H1 (cell line): ENCODE results near the gene ITGAE. TPM values are rescaled to one million over a fixed set of nuclear protein-coding genes. Genes with fewer than 3 reads are reported as not detected.

Source experiments
- CTCF ChIA-PET: fragments of 300-600 bp; sonication (Branson Sonifier 250); formaldehyde crosslinking; loops from one replicate; lab custom pipeline; 2021; ENCODE audit not compliant: partially characterized antibody; lab: Charles Lee
- POLR2A ChIA-PET: fragments of 300-600 bp; sonication (Branson Sonifier 250); formaldehyde crosslinking; loops from one replicate; lab custom pipeline; 2021; ENCODE audit warnings: inconsistent platforms; ENCODE audit not compliant: partially characterized antibody; lab: Charles Lee
- DNase-seq, 2 experiments: peaks; one replicate each; pipeline versions ENCODE4 v3.0.0 to v3.0.0-alpha.2; 2010 to 2022; ENCODE audit warnings: low spot score in 2 of 2, low read depth in 1 of 2, mixed read lengths in 1 of 2
- FAIRE-seq: peaks from 2 replicates; lab custom pipeline; 2011; peaks lifted over from hg19 to GRCh38; lab: Jason Lieb, UNC
- H2AFZ ChIP-seq: 2 replicates; pipeline ENCODE4 v1.8.1; 2012; ENCODE audit warnings: low read length, inconsistent platforms
- H2AK5ac ChIP-seq: 2 replicates; pipeline ENCODE4 v1.6.1; 2013; ENCODE audit warnings: low read depth, low read length
- H2BK120ac ChIP-seq: replicated peaks from 2 replicates; pipeline ENCODE3; 2013; ENCODE audit warnings: low read depth, low read length, inconsistent platforms
- H2BK12ac ChIP-seq: 2 replicates; pipeline ENCODE4 v1.6.1; 2013; ENCODE audit warnings: low read depth, low read length
- H2BK15ac ChIP-seq: 2 replicates; pipeline ENCODE4 v1.6.1; 2013; ENCODE audit warnings: low read length
- H2BK20ac ChIP-seq: 2 replicates; pipeline ENCODE4 v1.6.1; 2013; ENCODE audit warnings: low read length
- H2BK5ac ChIP-seq: 2 replicates; pipeline ENCODE4 v1.6.1; 2013; ENCODE audit warnings: low read depth, low read length
- H3K14ac ChIP-seq: 2 replicates; pipeline ENCODE4 v1.6.1; 2013; ENCODE audit warnings: inconsistent platforms; ENCODE audit not compliant: insufficient read length
- H3K18ac ChIP-seq: 2 replicates; pipeline ENCODE4 v1.6.1; 2013; ENCODE audit warnings: low read length; ENCODE audit errors: extremely low read depth
- H3K23ac ChIP-seq: 2 replicates; pipeline ENCODE4 v1.6.1; 2013; ENCODE audit warnings: inconsistent platforms; ENCODE audit not compliant: insufficient read length
- H3K23me2 ChIP-seq: 2 replicates; pipeline ENCODE4 v1.6.1; 2013; ENCODE audit warnings: low read depth, low read length
- H3K27ac ChIP-seq: 2 replicates; pipeline ENCODE4 v1.6.1; 2011; ENCODE audit warnings: low read depth, low read length, inconsistent platforms
- H3K27me3 ChIP-seq, 4 experiments: replicated peaks in 1 of 4; 1 replicate in 1 of 4; 2 replicates in 3 of 4; pipeline versions ENCODE4 v1.6.1 to v1.8.1; 2011 to 2013; ENCODE audit warnings: low read length in 3 of 4, mild to moderate bottlenecking in 3 of 4, inconsistent platforms in 2 of 4, mixed read lengths in 2 of 4, moderate library complexity in 1 of 4; ENCODE audit not compliant: control insufficient read depth in 3 of 4, insufficient read depth in 3 of 4; ENCODE audit errors: extremely low read depth in 1 of 4
- H3K36me3 ChIP-seq, 4 experiments: 2 replicates each; pipeline versions ENCODE4 v1.6.1 to v1.8.1; 2011 to 2013; ENCODE audit warnings: mild to moderate bottlenecking in 4 of 4, low read length in 3 of 4, moderate library complexity in 2 of 4, control low read depth in 1 of 4, inconsistent platforms in 1 of 4; ENCODE audit not compliant: insufficient read depth in 4 of 4, control insufficient read depth in 2 of 4
- H3K4ac ChIP-seq: replicated peaks from 2 replicates; pipeline ENCODE3; 2013; ENCODE audit warnings: low read length, low read depth, mixed read lengths, inconsistent platforms; ENCODE audit not compliant: insufficient read length
- H3K4me1 ChIP-seq, 4 experiments: replicated peaks in 1 of 4; 1 replicate in 1 of 4; 2 replicates in 3 of 4; pipeline versions ENCODE4 v1.6.1 to v1.8.1; 2011 to 2013; ENCODE audit warnings: low read length in 3 of 4, inconsistent platforms in 2 of 4, mixed read lengths in 1 of 4; ENCODE audit not compliant: insufficient read depth in 4 of 4, control insufficient read depth in 3 of 4
- H3K4me2 ChIP-seq, 2 experiments: 2 replicates each; pipeline versions ENCODE4 v1.6.1 to v1.8.1; 2011 to 2013; ENCODE audit warnings: low read depth in 2 of 2, low read length in 2 of 2, control low read depth in 1 of 2, inconsistent platforms in 1 of 2, mild to moderate bottlenecking in 1 of 2; ENCODE audit not compliant: insufficient read depth in 1 of 2
- H3K4me3 ChIP-seq, 4 experiments: fragments of 200-600, 300-600 bp in 1 of 4; sonication (generic), shearing (Covaris generic), sonication (Bioruptor Twin) in 1 of 4; 2 replicates each; pipeline versions ENCODE4 v1.5.1 to v1.8.1; 2011 to 2016; ENCODE audit warnings: low read length in 4 of 4, low read depth in 3 of 4, control low read depth in 2 of 4, inconsistent platforms in 2 of 4, mild to moderate bottlenecking in 2 of 4, mixed read lengths in 1 of 4, moderate library complexity in 1 of 4; ENCODE audit not compliant: insufficient read depth in 2 of 4; ENCODE audit errors: extremely low read depth in 1 of 4
- H3K56ac ChIP-seq: replicated peaks from 2 replicates; pipeline ENCODE3; 2013; ENCODE audit warnings: low read depth, mild to moderate bottlenecking, mixed read lengths, low read length, inconsistent platforms; ENCODE audit not compliant: insufficient read length
- H3K79me1 ChIP-seq: 2 replicates; pipeline ENCODE4 v1.6.1; 2013; ENCODE audit warnings: low read depth, low read length, control low read depth
- H3K79me2 ChIP-seq, 2 experiments: 2 replicates each; pipeline versions ENCODE4 v1.6.1 to v1.8.1; 2012 to 2013; ENCODE audit warnings: low read length in 2 of 2, mild to moderate bottlenecking in 2 of 2, inconsistent platforms in 1 of 2; ENCODE audit not compliant: insufficient read depth in 2 of 2, control insufficient read depth in 1 of 2
- H3K9ac ChIP-seq, 4 experiments: replicated peaks in 1 of 4; 1 replicate in 1 of 4; 2 replicates in 3 of 4; pipeline versions ENCODE4 v1.6.1 to v1.8.1; 2011 to 2013; ENCODE audit warnings: low read depth in 3 of 4, low read length in 3 of 4, control low read depth in 2 of 4, mild to moderate bottlenecking in 2 of 4, moderate library complexity in 2 of 4, inconsistent platforms in 1 of 4; ENCODE audit errors: extremely low read depth in 1 of 4
- H3K9me3 ChIP-seq, 2 experiments: 2 replicates each; pipeline versions ENCODE4 v1.6.1 to v1.8.1; 2012 to 2013; ENCODE audit warnings: mild to moderate bottlenecking in 2 of 2, moderate library complexity in 2 of 2, control low read depth in 1 of 2, inconsistent platforms in 1 of 2, low read depth in 1 of 2, low read length in 1 of 2, mixed read lengths in 1 of 2; ENCODE audit not compliant: insufficient read depth in 2 of 2
- H4K20me1 ChIP-seq, 2 experiments: replicated peaks in 1 of 2; 2 replicates each; pipeline versions ENCODE3 to v1.8.1; 2011 to 2013; ENCODE audit warnings: inconsistent platforms in 2 of 2, low read length in 2 of 2, mild to moderate bottlenecking in 1 of 2; ENCODE audit not compliant: insufficient read depth in 2 of 2, control insufficient read depth in 1 of 2
- H4K5ac ChIP-seq: 2 replicates; pipeline ENCODE4 v1.6.1; 2013; ENCODE audit warnings: low read length, low read depth, mixed read lengths, inconsistent platforms; ENCODE audit not compliant: insufficient read length
- H4K8ac ChIP-seq: 2 replicates; pipeline ENCODE4 v1.8.0; 2013; ENCODE audit warnings: mild to moderate bottlenecking, moderate library complexity, low read length, inconsistent platforms; ENCODE audit not compliant: insufficient read depth; ENCODE audit errors: extremely low read depth
- H4K91ac ChIP-seq: replicated peaks from 2 replicates; pipeline ENCODE3; 2013; ENCODE audit warnings: low read length, mixed read lengths, inconsistent platforms; ENCODE audit not compliant: insufficient read length
- BACH1 ChIP-seq: IDR thresholded peaks from 2 replicates; pipeline ENCODE4 v1.6.1; 2012; ENCODE audit warnings: low read length, improper control_type of control experiment
- KDM1A ChIP-seq: fragments of 200-600, 300-600 bp; sonication (generic); IDR thresholded peaks from 2 replicates; pipeline ENCODE4 v1.7.1; 2016; ENCODE audit warnings: mild to moderate bottlenecking, low read length, borderline replicate concordance
- KDM4A ChIP-seq: IDR thresholded peaks from one replicate; pipeline ENCODE4 v1.7.1; 2012; ENCODE audit warnings: low read depth, mild to moderate bottlenecking, moderate library complexity, low read length, inconsistent platforms; ENCODE audit not compliant: severe bottlenecking
- PHF8 ChIP-seq: fragments of 200-600 bp; sonication (generic); conservative IDR thresholded peaks from 2 replicates; pipeline ENCODE4 v1.7.1; 2012; ENCODE audit warnings: low read depth, mild to moderate bottlenecking, inconsistent platforms, low read length, moderate library complexity
- POU5F1 ChIP-seq: IDR thresholded peaks from 2 replicates; pipeline ENCODE4 v1.6.1; 2011; ENCODE audit warnings: low read depth, mild to moderate bottlenecking, low read length, moderate library complexity
- SP4 ChIP-seq: IDR thresholded peaks from 2 replicates; pipeline ENCODE4 v1.6.1; 2012; ENCODE audit warnings: low read length, inconsistent platforms
- TEAD4 ChIP-seq: IDR thresholded peaks from 2 replicates; pipeline ENCODE4 v1.6.1; 2012; ENCODE audit warnings: low read depth, low read length, inconsistent platforms, mixed read lengths
- WGBS, 2 experiments: shearing (Covaris generic) in 1 of 2; methylation state at CpG; one replicate each; pipeline versions ENCODE4 v1.1.6 to v1.1.7; 2013 to 2015; ENCODE audit warnings: low lambda C conversion rate in 2 of 2, mixed read lengths in 2 of 2, inconsistent platforms in 1 of 2, low coverage in 1 of 2, missing lambda C conversion rate in 1 of 2; ENCODE audit not compliant: insufficient replicate concordance in 2 of 2, insufficient coverage in 1 of 2, insufficient read length in 1 of 2; ENCODE audit errors: extremely low coverage in 1 of 2, missing lambda C conversion rate in 1 of 2; 5-methylcytosine and 5-hydroxymethylcytosine counted together
- polyA plus RNA-seq, 7 experiments: library from polyadenylated mRNA; depleted of rRNA in 3 of 7; stranded (reverse) in 5 of 7; unstranded in 2 of 7; fragments of >200 nt in 5 of 7; fragments of 200-250 nt in 2 of 7; gene quantifications; 1 replicate in 5 of 7; 2 replicates in 1 of 7; 4 replicates in 1 of 7; pipeline versions ENCODE4 v1.2.1 to v1.2.3, GENCODE V29; 2011 to 2013; ENCODE audit warnings: missing spikeins in 2 of 7, mixed read lengths in 2 of 7
- total RNA-seq: library from RNA; stranded (reverse); fragmentation: NEBNext Ultra II Directional; extraction: Animal tissue kit (Norgen Biotek cat#: 25700); gene quantifications from 2 replicates; pipeline ENCODE4 v1.2.1, GENCODE V29; 2021
- TF ChIP-seq, protein P1 (sequence below): IDR thresholded peaks from 2 replicates; pipeline ENCODE4 v1.6.1; 2012; ENCODE audit warnings: inconsistent platforms
- TF ChIP-seq, protein P2 (sequence below): IDR thresholded peaks from 2 replicates; pipeline ENCODE4 v1.6.1; 2012; ENCODE audit warnings: inconsistent platforms

The ITGAE gene
- total and polyA plus RNA-seq, 2 of the 8 experiments (the other 6 are each of a cell fraction or from before 2014, with no cell fraction given), result 23.2 to 43.1 TPM

DNA sequence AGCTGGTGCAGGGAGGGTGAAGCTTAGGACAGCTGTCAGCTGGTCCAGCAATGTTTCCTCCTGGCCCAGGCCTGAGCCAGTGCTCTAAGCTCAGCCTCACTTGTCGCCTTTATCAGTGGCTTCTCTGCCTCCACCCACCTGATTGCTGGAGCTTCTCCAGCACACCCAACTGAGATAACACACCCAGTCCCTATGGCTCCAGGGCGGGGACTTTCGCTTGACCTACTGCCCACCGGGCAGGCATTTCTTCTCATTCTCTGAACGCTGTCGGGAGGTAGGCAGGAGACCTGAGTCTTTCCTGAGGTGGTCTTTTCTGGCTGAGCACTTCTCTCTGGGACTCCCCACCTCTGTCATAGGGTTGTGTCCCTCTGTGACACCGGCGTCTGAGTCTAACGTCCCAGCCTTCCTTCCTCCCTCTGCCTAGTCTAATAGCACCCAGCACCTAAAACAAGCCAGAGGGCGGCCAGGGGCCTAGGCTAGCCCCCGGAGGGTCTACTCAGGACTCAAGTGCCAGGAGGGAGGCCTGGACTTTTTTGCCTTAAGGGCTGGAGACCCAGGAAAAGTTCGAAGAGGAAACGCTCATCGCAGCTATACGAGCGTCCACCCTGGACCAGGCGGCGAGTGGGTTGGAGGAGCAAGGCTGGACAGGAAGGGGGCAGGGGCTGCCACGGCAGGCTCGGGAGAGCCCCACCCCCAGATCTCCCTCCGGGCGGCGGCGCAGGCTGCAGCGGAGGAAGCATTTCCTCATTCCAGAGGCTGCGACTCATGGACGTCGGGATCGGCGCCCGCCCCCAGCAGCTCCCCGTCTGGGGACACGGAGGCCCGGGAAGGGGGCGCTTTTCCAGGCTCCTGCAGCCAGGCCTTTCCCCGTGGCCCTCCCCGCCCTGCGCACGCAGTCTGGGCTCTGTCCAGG, 133.4 kb downstream of the ITGAE start:
- Histone ChIP-seq H3K9me3 (no peaks in the 10 kb centered on the region), H2BK5ac (peak overlapping the region; percentile 81; the same call in 1 of the 2 replicates), H3K4me3 (peak overlapping the region; percentile 63 to 80 (median 76)), H3K79me1 (peaks cover 12% of the 10 kb centered on the region), H3K4ac (peak overlapping the region; percentile 4), H3K27ac (peak overlapping the region; percentile 82), H3K79me2 (peaks cover 3 to 28% of the 10 kb centered on the region in 2 experiments; a peak in 3 of 4 replicates), H3K56ac (peak overlapping the region; percentile 65), H2BK20ac (no peak overlapping the region), H3K23me2 (peaks cover 12% of the 10 kb centered on the region; the same call in 1 of the 2 replicates), H3K23ac (no peak overlapping the region), H2BK120ac (no peak overlapping the region), H4K8ac (peak overlapping the region; percentile 84), H3K14ac (no peak overlapping the region), H2BK15ac (peak overlapping the region; percentile 72), H2AFZ (no peak overlapping the region), H4K91ac (peak overlapping the region; percentile 80), H3K4me1 (peaks cover 3 to 7% (median 5%) of the 10 kb centered on the region in 4 experiments), H4K20me1 (peaks cover 0 to 10% of the 10 kb centered on the region in 2 experiments), H2AK5ac (no peak overlapping the region), H3K18ac (peak overlapping the region; percentile 60), H4K5ac (peak overlapping the region; percentile 81)
- no peak for FAIRE-seq
- CTCF ChIA-PET, result interaction anchor here (0.8 to 2.0 kb wide), 6 partner anchors 11 to 66 kb away, joined by 3 to 8 read pairs (median 6); no protein-coding TSS in a partner anchor
- peak in 1 of 2 experiments; percentile 79 for DNase-seq
- no peak for TF ChIP-seq POU5F1
- peak; percentile 55; the same call in 1 of the 2 replicates for TF ChIP-seq TEAD4
- TF ChIP-seq SP4, result no peak
- peak; percentile 21 for TF ChIP-seq KDM4A
- TF ChIP-seq PHF8, result 0 out of 2 replicates have a peak, but pooled peaks have one; percentile 28
- TF ChIP-seq BACH1, result no peak
- no peak for TF ChIP-seq KDM1A
- TF ChIP-seq, protein P1, sequence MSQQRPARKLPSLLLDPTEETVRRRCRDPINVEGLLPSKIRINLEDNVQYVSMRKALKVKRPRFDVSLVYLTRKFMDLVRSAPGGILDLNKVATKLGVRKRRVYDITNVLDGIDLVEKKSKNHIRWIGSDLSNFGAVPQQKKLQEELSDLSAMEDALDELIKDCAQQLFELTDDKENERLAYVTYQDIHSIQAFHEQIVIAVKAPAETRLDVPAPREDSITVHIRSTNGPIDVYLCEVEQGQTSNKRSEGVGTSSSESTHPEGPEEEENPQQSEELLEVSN, result no peak
- TF ChIP-seq, protein P2, sequence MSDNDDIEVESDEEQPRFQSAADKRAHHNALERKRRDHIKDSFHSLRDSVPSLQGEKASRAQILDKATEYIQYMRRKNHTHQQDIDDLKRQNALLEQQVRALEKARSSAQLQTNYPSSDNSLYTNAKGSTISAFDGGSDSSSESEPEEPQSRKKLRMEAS, result no peak
- TF ChIP-seq, all 59 proteins: peak for 3
- Histone ChIP-seq H3K27me3 (no peaks in the 10 kb centered on the region), H3K9ac (peak overlapping the region; percentile 71 to 84 (median 79)), H3K4me2 (peak overlapping the region; percentile 93 to 97), H2BK12ac (0 out of 2 replicates have a peak overlapping the region, but pooled peaks have one; percentile 27), H3K36me3 (no peaks in the 10 kb centered on the region; a peak in 1 of 8 replicates)
- POLR2A ChIA-PET, result interaction anchor here (0.7 to 12.7 kb wide), 13 partner anchors 8 to 631 kb away, joined by 3 to 194 read pairs (median 4); partner anchors contain the start of genes CTNS, HASPIN, P2RX5 and SHPK
- WGBS, 2 experiments, result 17% methylated on average over 36 of the region's 39 CpGs; no CpG with 5 or more reads in 1 of the 2 experiments
